ENCODE data around the gene KCNC1.

KCNC1 gene

DNA sequence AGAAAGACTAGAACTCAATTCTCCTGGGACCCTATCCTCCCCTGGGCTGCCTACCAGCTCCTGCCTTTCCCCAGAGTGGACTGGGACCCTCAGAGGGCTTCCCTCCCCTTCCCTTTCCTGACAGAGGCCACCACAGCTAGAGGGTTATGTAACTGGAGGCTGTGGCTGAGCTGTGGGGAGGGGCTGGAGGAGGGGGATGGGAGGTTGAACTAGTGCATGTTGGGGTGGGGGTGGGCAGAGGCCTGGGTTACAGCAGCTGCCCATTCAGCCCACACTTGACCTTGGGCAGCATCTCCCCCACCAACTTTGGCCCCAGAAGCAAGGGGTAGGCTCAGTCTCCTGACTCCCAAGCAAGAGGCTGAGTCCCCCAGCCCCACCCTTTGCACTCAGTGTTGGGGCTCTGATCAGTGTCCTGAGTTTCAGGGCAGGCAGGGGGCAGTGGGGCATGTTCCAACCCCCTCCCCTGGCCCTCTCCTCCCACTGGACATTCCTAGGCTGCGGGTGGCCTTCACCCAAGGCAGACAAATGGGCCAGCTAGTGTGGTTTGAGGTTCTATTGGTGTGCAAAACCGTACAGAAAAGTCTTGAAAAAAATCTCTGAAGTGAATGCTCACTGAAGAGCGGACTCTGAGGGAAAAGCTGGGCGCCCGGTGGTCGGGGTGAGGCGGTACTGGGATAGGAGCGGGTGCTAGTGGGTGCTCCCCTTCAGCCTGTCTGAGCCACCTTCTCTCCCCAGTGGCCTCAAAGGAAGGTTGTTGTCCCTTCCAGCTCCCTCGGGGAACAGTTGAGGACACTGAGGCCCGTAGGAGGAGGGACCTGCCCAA lies 3.8 kb downstream of the KCNC1 start:
- no peak for ATAC-seq

DNA sequence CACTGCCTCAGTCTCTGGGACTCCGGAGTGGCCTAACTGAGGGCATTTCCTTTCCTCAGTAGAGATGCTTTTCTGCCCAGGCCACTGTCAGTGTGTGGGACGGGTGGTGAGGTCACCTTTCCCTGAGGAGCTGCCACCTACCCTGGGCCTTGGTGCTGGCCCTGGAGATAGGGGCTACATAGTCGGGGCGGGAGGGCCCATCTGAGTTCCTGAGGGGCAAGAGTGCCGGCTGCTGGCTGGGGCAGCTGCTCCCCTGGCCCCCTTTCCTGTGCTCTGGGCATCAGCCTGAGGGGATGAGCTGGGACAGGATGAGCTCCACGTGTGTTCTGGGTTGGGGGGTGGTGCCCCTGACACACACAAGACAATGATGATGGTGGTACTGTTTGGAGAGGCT lies 5.4 kb downstream of the KCNC1 start:
- no peak for ATAC-seq

DNA sequence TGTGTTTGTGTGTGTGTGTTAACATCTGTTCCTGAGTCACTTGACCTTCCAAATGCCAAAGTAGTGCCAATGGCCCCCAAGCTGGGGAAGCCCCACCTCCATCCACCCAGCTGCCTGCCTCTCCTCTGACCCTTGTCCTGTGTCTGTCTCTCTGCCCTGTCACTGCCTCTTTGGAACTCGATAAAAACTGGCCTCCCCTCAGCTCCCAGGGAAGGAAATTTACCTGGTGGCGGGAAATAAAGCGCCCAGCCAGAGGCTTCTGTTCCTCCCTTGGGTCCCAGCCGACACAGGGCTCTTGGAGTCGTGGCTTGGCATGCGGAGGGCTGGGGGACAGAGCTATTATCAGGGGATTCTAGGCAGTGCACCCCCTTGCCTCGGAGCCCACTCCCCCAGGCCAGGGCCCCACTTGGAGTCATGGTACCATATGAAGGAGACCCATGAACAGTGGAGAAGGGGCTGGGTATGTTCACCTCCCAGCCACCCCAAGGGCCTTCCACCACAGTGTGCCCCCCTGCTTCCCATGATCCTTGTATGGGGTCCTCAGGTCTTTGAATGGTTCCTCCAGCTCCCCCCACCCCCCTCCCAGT lies 6.2 kb downstream of the KCNC1 start:
- ATAC-seq: no peak

DNA sequence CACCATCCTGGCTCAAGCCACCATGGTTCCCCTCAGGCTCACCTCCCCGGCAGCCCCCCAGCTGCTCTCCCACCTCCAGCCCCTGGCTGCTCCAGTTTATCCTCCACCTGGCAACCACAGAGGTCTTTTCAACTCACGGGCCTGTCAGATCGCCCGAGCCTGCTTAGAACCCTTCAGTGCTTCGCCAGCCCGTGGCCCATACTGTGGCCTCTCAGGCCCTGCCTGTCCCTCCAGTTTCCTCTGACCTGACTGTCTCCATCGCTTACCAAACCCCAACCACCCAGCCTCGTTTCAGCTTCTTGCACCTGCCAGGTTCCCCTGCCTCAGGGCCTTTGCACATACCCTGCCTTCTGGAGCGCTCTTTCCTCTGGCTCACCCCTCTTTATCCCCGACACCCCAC lies 6.9 kb downstream of the KCNC1 start:
- no peak for ATAC-seq

DNA sequence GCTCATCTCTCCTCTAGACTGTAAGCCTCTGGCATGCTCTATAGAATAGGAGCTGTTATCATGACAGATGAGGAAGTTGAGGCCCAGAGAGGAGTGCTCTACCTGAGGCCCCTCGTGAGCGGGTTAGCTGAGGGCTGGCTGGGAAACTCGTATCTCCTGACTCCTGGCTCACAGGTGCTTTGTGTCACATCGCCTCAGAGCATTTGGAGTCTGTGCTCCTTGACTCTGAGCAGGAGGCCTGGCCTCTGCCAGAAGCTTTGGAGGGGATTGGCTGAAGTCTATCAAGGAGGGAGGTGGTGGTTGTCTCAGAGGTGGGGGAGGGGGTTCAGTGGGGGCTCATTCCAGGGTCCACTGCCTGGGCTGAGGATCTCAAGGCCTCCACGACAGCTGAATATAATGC lies 7.4 kb downstream of the KCNC1 start:
- no peak for ATAC-seq

DNA sequence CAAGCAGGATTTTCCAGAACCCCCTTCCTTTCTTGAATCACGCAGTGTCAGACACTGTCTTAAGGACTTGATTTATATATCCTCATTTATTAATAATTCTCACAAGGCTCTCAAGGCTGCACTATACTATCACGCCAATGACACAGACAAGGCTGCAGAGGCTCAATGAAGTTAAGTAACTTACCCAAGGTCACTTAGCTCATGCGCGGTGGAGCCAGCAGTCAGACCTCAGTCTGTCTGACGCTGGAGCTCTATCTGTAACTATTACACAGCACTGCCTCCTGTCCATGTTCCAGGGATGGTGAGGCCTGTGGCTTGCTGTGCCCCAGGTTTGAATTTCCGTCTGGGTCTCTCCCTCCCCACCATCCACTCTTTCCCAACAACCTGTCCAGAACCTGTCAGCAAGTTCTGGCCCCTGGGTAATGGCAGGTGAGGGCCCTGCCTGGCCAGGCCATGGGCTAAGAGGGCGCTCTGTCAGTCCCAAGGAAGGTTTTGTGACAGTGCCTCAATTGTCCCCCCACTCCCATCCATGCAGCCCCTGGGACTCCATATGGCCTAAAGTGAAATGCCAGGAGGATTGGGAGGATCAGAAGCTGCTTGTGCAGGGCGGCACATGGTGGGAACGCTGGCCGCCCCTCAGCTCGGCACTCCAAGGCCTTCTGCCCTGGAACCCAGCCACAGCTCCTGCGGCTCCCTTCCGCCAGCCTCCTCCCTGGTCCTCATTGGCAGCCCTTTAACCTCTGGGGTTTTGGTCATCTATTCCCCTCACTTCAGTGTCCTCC lies 8.6 kb downstream of the KCNC1 start:
- ATAC-seq: no peak

DNA sequence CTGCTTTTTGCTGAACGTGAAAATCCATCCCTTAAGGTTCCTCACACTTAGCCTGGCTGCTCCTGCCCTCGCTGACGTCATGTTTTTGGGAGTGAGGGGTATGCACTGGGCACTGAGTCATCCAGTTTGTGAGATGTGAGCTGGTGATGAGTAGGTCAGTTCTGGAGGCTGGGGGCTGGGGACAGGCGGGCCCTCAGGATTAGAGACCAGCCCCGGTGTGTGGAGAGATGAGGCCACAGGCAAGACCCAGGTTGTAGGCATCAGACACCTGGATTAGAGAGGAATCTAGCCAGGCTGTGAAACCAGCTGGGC lies 9.2 kb downstream of the KCNC1 start:
- ATAC-seq: no peak

- no peak for ATAC-seq
Observed at GRCh38 chr11:17744151-17744940, 9.8 kb downstream of the KCNC1 start.

GRCh38 chr11:17745023-17745772 lies 10.6 kb downstream of the KCNC1 start:
- no peak for ATAC-seq

- no peak for ATAC-seq
Observed at GRCh38 chr11:17746096-17746495, 11.5 kb downstream of the KCNC1 start.

DNA sequence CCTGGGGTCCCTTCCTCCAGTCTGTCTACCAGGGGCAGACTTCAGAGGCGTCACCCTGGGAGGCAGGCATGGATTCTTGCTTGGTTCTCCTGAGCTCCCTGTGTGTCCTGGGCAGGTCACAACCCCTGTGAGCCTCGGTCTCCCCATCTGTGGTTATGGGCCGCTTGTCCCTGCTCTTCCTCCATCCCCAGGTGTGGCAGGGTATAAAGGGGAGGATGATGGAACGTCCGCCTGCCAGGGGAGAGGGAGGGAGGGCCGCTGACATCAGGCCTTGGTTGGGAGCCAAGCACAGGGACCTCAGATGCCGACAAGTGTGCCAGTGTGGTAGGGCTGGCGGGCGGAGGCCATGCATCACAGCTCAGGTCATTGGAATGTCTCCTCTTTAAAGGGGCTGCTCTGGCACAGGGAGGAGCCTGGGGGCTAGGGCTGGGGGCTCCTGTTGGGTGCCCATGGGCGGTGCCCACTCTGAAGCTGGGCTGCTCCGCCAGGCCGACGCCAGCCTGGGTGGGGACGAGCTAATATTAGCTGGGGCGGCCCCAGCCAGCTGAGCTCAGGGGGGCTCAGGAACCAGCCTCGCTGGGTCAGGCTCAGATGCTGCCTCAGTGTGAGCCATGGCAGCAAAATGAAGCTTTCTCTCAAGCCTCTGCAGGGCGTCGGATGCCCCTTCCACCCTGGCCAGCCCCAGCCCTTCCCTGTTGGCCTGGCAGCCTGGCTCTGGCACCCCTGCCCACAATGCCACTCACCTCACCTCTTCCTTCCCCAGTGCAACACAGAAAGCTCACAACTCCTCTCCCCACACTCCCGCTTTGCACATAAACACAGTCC lies 12.8 kb downstream of the KCNC1 start:
- no peak for ATAC-seq

DNA sequence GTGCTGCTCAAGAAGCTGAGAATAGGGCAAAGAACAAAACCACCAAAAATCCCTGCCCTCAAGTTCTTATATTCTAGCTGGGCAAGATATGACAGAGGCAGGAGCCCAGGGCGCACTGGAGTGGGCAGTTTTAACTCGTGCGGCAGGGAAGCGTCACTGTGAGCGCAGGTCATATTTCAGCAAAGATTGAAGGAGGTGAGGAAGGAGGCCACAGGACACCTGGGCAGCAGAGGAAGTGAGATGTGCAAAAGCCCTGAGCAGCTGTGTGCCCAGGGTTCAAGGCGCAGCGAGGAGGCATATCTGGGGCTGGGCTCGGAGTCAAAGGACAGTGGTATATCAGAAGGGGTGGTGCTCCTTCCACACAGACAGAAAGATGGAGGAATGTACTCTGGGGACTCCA lies 13.5 kb downstream of the KCNC1 start:
- no peak for ATAC-seq

DNA sequence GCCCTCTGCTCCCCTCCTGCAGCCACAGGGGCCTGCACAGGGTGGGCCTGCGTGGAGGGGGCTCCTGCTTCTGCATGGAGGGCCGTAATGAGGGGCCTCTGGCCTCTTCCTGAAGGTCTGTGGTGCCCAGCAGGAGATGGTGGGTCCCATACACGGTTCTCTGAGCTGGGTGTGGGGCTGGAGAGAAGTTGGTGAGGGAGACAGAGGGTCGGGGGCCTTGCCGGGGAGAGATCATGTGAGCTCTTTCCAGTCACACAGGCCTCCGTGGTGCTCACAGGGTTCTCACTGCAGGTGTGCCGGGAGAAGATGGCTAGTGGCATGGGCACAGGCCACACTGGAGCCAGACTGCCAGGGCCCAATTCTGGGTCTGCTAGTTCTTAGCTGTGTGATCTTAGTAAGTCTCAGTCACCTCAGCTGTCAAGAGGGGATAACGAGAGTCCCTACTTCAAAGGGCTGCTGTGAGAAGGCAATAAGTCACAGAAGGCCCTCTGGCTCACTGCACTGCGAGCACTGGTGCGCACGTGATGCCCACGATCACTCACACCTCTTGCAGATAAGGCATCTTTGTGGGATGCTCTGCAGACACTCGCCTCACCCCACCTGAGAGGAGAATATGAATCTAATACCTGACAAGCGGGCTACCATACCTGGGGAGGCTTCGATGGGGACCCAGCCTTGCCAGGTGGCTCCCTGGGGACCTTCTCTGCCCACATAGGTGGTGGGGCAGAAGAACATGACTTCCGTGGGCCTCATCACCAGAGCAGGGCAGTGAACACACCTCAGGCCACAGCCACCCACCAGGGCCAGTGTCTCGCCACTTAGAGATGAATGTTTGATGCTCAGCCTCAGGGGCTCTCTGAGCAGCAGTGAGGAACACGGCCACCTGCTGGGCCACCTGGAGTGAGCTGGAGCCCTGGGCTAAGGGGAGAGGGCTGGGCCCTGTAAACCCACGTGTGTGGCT lies 14.5 kb downstream of the KCNC1 start:
- ATAC-seq: no peak

DNA sequence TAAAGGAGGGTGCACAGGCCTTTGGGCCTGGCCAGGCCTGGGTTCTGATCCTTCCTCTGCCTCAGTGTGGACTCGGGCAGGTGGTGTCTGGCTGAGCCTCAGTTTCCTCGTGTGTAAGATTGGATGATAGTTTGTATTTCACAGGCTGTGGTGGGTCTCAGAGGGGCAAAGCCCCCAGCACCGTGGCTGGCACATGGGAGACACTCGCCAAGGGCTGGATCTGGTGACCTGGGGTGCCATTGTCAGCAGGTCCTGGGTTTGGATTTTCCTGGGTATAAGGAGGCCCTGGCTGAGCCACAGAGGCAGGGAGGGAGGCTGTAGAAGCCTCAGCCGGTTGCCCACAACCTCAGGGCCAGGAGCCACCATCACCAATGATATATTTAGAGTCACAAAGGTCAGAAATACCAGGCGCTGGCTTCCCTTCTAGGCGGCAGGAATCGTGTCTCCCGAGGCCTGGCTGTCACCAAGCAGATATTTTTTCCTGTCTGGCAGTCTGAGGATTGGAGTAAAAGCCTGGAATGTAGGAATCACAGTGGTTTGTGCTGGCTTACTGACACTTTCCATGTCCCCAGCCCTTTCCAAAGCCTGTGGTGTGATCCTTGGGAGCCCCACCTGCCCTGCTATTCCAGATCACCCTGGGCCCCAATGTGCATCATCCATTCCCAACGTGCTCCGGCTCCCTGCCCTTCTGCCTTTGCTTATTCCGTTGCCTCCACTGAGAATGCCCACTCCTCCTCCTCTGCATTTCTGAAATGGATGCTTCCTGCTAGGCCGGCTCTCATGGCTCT lies 15.6 kb downstream of the KCNC1 start:
- no peak for ATAC-seq

GRCh38 chr11:17750801-17751165 lies 16.2 kb downstream of the KCNC1 start:
- ATAC-seq: no peak

DNA sequence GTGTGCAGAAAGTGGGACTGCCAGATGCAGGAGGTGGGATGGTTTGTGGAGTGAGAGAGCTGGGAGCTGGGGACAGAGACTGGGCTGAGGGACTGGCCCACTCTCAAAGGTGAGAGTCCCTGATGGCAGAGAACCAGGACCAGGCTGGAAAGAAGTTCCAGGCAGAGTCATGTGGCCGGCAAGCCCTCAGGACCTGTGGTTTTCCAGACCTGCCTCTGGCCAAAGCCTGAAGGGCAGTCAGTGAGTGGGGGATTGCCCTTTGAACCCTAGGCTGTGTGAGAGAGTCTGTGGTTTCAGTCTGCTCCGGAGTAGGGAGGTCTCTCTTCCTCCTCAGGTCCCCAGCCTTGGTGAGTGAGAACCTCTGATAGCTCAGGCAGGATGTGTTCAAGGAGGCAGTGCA lies 17.0 kb downstream of the KCNC1 start:
- ATAC-seq: no peak

DNA sequence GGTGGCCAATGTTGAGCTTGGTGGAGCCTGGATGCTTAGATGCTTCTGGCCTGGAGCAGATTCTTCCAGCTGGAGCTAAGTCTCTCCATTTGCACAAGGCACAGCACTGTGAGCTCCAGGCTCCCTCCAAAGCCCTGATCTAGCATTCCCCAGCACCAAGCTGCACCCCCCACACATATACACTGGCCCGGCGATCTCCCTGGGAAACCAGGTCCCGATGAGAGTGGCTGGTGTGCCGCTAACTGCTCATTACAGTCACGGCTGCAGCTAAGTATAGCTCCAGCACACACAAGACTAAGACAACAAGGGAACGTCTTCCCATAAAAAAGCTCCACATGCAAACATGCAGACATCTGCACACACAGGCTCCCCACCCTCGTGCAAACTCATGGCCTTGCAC lies 17.6 kb downstream of the KCNC1 start:
- no peak for ATAC-seq

- ATAC-seq: no peak
Observed at GRCh38 chr11:17753153-17753552, 18.6 kb downstream of the KCNC1 start.

DNA sequence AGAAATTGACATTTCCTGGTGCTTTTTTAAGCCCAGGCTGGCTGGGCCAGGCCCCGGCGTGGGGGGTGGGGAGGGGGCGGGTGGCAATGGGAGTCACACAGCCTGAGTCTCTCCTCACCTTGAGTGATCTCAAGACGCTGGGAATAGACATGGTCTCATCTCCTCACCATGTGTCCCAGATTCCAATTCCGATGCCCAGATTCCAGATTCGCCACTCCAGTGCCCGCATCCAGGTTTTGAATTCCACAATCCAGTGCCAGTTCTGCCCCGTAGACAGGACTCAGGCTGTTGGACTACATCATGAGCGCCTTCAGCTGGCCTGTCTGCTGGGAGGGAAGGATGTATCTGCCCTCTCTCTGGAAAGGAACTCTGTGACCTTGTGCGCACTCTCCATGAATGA lies 19.1 kb downstream of the KCNC1 start:
- no peak for ATAC-seq

- no peak for ATAC-seq
Observed at GRCh38 chr11:17755891-17756290, 21.3 kb downstream of the KCNC1 start.

Measured in activated CD4-positive, CD25-positive, alpha-beta regulatory T cell treated with anti-CD3 and anti-CD28 coated beads, Interleukin-2, amount 50 U/mL, for 24 hours (primary cell).